RWPE1 (cell line): Measurements from ENCODE around the gene SNRNP40.
A peak's percentile ranks its signal among the peaks of the same experiment; 100 is the strongest.
"Not testable (repeated sequence)": the region's sequence is repeated elsewhere in the genome, so short reads cannot be mapped to it uniquely, and the experiment has no call there.

ENCODE experiments used
- CTCF ChIA-PET: fragments of 350-600 bp; sonication (Branson Sonifier 250); formaldehyde crosslinking; extraction: SDS; loops from one replicate; lab custom pipeline; 2021; lab: Yijun Ruan, JAX
- POLR2A ChIA-PET: fragments of 400-600 bp; formaldehyde crosslinking; extraction: SDS; loops from one replicate; lab custom pipeline; 2020; ENCODE audit warnings: antibody characterized with exemption; ENCODE audit not compliant: low non-redundant PET; lab: Yijun Ruan, JAX
- DNase-seq: peaks from one replicate; pipeline ENCODE4 v3.0.0; 2012; ENCODE audit warnings: low spot score
- H3K27ac ChIP-seq: fragments of 450-650 bp; 2 replicates; pipeline ENCODE4 v1.5.1; 2017
- CTCF ChIP-seq: fragments of 450-650 bp; conservative IDR thresholded peaks from 2 replicates; pipeline ENCODE4 v1.5.1; 2017; ENCODE audit warnings: low read depth, mild to moderate bottlenecking

SNRNP40 gene

GRCh38 chr1:31297277-31298247 lies 974 bp upstream of the SNRNP40 start:
- H3K27ac ChIP-seq: peak overlapping the region; percentile 81
- POLR2A ChIA-PET: interaction anchor here (0.6 kb wide), 1 partner anchor 24 kb away, joined by 5 read pairs; no protein-coding TSS in a partner anchor
- TF ChIP-seq CTCF: no peak
- CTCF ChIA-PET: interaction anchor here (0.6 to 1.4 kb wide), 3 partner anchors 7 to 251 kb away, joined by 3 to 4 read pairs (median 3); no protein-coding TSS in a partner anchor
- peak; percentile 42 for DNase-seq

GRCh38 chr1:31295874-31296485 lies 608 bp downstream of the SNRNP40 start:
- TF ChIP-seq CTCF: no peak
- POLR2A ChIA-PET: no interaction called here
- no peak for DNase-seq
- peak overlapping the region; percentile 81 for H3K27ac ChIP-seq
- CTCF ChIA-PET: interaction anchor here (1.0 kb wide), 1 partner anchor 126 kb away, joined by 4 read pairs; no protein-coding TSS in a partner anchor

- no peak for TF ChIP-seq CTCF
- DNase-seq: no peak
- ChIA-PET CTCF (no interaction called here), POLR2A (no interaction called here)
- H3K27ac ChIP-seq: no peak overlapping the region
These were observed 7.6 kb downstream of the SNRNP40 start for GRCh38 chr1:31289021-31289420.

- DNase-seq, CTCF ChIA-PET, POLR2A ChIA-PET, H3K27ac ChIP-seq: not testable (repeated sequence)
These were observed 8.8 kb downstream of the SNRNP40 start for GRCh38 chr1:31287791-31288190.

GRCh38 chr1:31282426-31282825 lies 14.2 kb downstream of the SNRNP40 start:
- CTCF ChIA-PET, DNase-seq, POLR2A ChIA-PET, H3K27ac ChIP-seq: not testable (repeated sequence)

GRCh38 chr1:31273619-31274018 lies 23.0 kb downstream of the SNRNP40 start:
- DNase-seq: peak; percentile 30
- CTCF ChIA-PET: interaction anchor here (0.6 to 1.5 kb wide), 2 partner anchors 15 to 89 kb away, joined by 3 to 4 read pairs; no protein-coding TSS in a partner anchor
- no peak for TF ChIP-seq CTCF
- H3K27ac ChIP-seq: peak overlapping the region; percentile 61
- POLR2A ChIA-PET: interaction anchor here (0.6 kb wide), 1 partner anchor 23 kb away, joined by 5 read pairs; the partner anchor contains the start of genes SNRNP40 and ZCCHC17

GRCh38 chr1:31272369-31272768 lies 24.2 kb downstream of the SNRNP40 start:
- CTCF ChIA-PET: interaction anchor here (0.6 to 1.5 kb wide), 2 partner anchors 87 to 88 kb away, joined by 3 to 4 read pairs; no protein-coding TSS in a partner anchor
- H3K27ac ChIP-seq: no peak overlapping the region
- POLR2A ChIA-PET: no interaction called here
- DNase-seq: no peak
- no peak for TF ChIP-seq CTCF
